SK-N-SH (cell line): ENCODE data around the gene SLC7A6OS. TPM values are rescaled to one million over a fixed set of nuclear protein-coding genes. Genes with fewer than 3 reads are reported as not detected.

ENCODE experiments used
- CTCF ChIA-PET: fragments of 300-600, 350-600 bp; formaldehyde crosslinking; extraction: SDS; loops from one replicate; lab custom pipeline; 2021; lab: Yijun Ruan, JAX
- POLR2A ChIA-PET: fragments of 350-600 bp; sonication (Branson Sonifier 250); formaldehyde crosslinking; extraction: SDS; loops from one replicate; lab custom pipeline; 2020; ENCODE audit warnings: antibody characterized with exemption, inconsistent platforms; lab: Yijun Ruan, JAX
- DNase-seq: peaks from one replicate; pipeline ENCODE4 v3.0.0; 2012
- H2AFZ ChIP-seq: fragments of 200-600 bp; sonication (generic); 2 replicates; pipeline ENCODE4 v1.8.1; 2016; ENCODE audit warnings: antibody characterized with exemption, mild to moderate bottlenecking, low read depth
- H3F3A ChIP-seq: fragments of 200-600 bp; sonication (generic); replicated peaks from 2 replicates; pipeline ENCODE3; 2016; ENCODE audit warnings: antibody characterized with exemption, mild to moderate bottlenecking; ENCODE audit not compliant: insufficient read depth
- H3K27ac ChIP-seq, 2 experiments: fragments of 200-500 bp in 1 of 2; fragments of 200-600 bp in 1 of 2; sonication (Bioruptor generic) in 1 of 2; sonication (generic), shearing (Covaris generic) in 1 of 2; 2 replicates each; pipeline versions ENCODE4 v1.5.1 to v1.6.1; 2014 to 2016; ENCODE audit warnings: low read depth in 2 of 2, inconsistent platforms in 1 of 2, low read length in 1 of 2, mild to moderate bottlenecking in 1 of 2, mixed read lengths in 1 of 2
- H3K27me3 ChIP-seq: fragments of 200-600 bp; sonication (generic), shearing (Covaris generic); 2 replicates; pipeline ENCODE4 v1.6.1; 2016; ENCODE audit warnings: mixed run types; ENCODE audit not compliant: insufficient read depth
- H3K36me3 ChIP-seq, 2 experiments: fragments of 200-500 bp in 1 of 2; fragments of 200-600 bp in 1 of 2; sonication (Bioruptor generic) in 1 of 2; sonication (generic) in 1 of 2; replicated peaks in 1 of 2; 2 replicates each; pipeline versions ENCODE3 to v1.5.1; 2014 to 2016; ENCODE audit warnings: low read length in 1 of 2, mild to moderate bottlenecking in 1 of 2; ENCODE audit not compliant: insufficient read depth in 2 of 2, control insufficient read depth in 1 of 2
- H3K4me1 ChIP-seq, 2 experiments: fragments of 200-500 bp in 1 of 2; fragments of 200-600 bp in 1 of 2; sonication (Bioruptor generic) in 1 of 2; sonication (generic), shearing (Covaris generic) in 1 of 2; 2 replicates each; pipeline versions ENCODE4 v1.5.1 to v1.6.1; 2014 to 2016; ENCODE audit warnings: low read depth in 1 of 2, low read length in 1 of 2, mixed run types in 1 of 2; ENCODE audit not compliant: insufficient read depth in 2 of 2, control insufficient read depth in 1 of 2
- H3K4me2 ChIP-seq: fragments of 200-600 bp; sonication (generic), shearing (Covaris generic); 2 replicates; pipeline ENCODE4 v1.6.1; 2017; ENCODE audit warnings: mixed run types
- H3K4me3 ChIP-seq, 2 experiments: fragments of 200-500 bp in 1 of 2; fragments of 200-600 bp in 1 of 2; sonication (Bioruptor generic) in 1 of 2; sonication (generic), shearing (Covaris generic) in 1 of 2; 2 replicates each; pipeline versions ENCODE4 v1.5.1 to v1.8.1; 2014 to 2016; ENCODE audit warnings: low read depth in 2 of 2, inconsistent platforms in 1 of 2, low read length in 1 of 2, mild to moderate bottlenecking in 1 of 2, mixed read lengths in 1 of 2, moderate library complexity in 1 of 2
- H3K79me2 ChIP-seq: fragments of 200-600 bp; sonication (generic); 2 replicates; pipeline ENCODE4 v1.8.1; 2017; ENCODE audit warnings: mild to moderate bottlenecking; ENCODE audit not compliant: insufficient read depth
- H3K9ac ChIP-seq: fragments of 200-600 bp; sonication (generic); 2 replicates; pipeline ENCODE4 v1.6.1; 2017; ENCODE audit warnings: mixed run types
- H3K9me2 ChIP-seq: fragments of 200-600 bp; sonication (generic); 2 replicates; pipeline ENCODE4 v1.6.1; 2017; ENCODE audit warnings: mixed run types
- H3K9me3 ChIP-seq: fragments of 200-600 bp; sonication (generic); 2 replicates; pipeline ENCODE4 v1.6.1; 2017; ENCODE audit warnings: mixed run types, mild to moderate bottlenecking, moderate library complexity
- H4K20me1 ChIP-seq: fragments of 200-600 bp; sonication (generic); 2 replicates; pipeline ENCODE4 v1.6.1; 2017; ENCODE audit warnings: mild to moderate bottlenecking, mixed run types; ENCODE audit not compliant: insufficient read depth
- CHD2 ChIP-seq: fragments of 150-350 bp; IDR thresholded peaks from 2 replicates; pipeline ENCODE4 v1.6.1; 2018; ENCODE audit warnings: low read length; ENCODE audit not compliant: partially characterized antibody
- ELF1 ChIP-seq: IDR thresholded peaks from 2 replicates; pipeline ENCODE4 v1.4.0; 2012
- EP300 ChIP-seq, 2 experiments: IDR thresholded peaks; 2 replicates each; pipeline versions ENCODE4 v1.4.0 to v1.6.1; 2012; ENCODE audit warnings: borderline replicate concordance in 1 of 2, low read depth in 1 of 2, low read length in 1 of 2
- FOXJ3 ChIP-seq: sonication (generic); formaldehyde crosslinking; IDR thresholded peaks from 2 replicates; pipeline ENCODE4 v1.5.1; 2020; ENCODE audit warnings: mild to moderate bottlenecking, missing genetic modification reagents
- FOXM1 ChIP-seq: IDR thresholded peaks from 2 replicates; pipeline ENCODE4 v1.4.0; 2012; ENCODE audit warnings: low read depth, mild to moderate bottlenecking
- GABPA ChIP-seq: IDR thresholded peaks from 2 replicates; pipeline ENCODE4 v1.4.0; 2012; ENCODE audit warnings: low read depth, mild to moderate bottlenecking
- GATA2 ChIP-seq: sonication (generic); formaldehyde crosslinking; IDR thresholded peaks from 2 replicates; pipeline ENCODE4 v1.5.0; 2020; ENCODE audit warnings: mild to moderate bottlenecking, missing genetic modification reagents
- MXI1 ChIP-seq: IDR thresholded peaks from 2 replicates; pipeline ENCODE4 v1.6.1; 2012; ENCODE audit warnings: mild to moderate bottlenecking, low read depth, low read length, improper control_type of control experiment
- PBX3 ChIP-seq: IDR thresholded peaks from 2 replicates; pipeline ENCODE4; 2012
- RFX5 ChIP-seq: IDR thresholded peaks from 2 replicates; pipeline ENCODE4 v1.6.1; 2012; ENCODE audit warnings: mild to moderate bottlenecking, improper control_type of control experiment, low read length
- RXRA ChIP-seq: IDR thresholded peaks from 2 replicates; pipeline ENCODE4 v1.4.0; 2012; ENCODE audit warnings: low read depth, mild to moderate bottlenecking, borderline replicate concordance
- SIN3A ChIP-seq: IDR thresholded peaks from 2 replicates; pipeline ENCODE4 v1.6.1; 2012; ENCODE audit warnings: low read depth, mild to moderate bottlenecking, low read length, moderate library complexity, borderline replicate concordance
- SMC3 ChIP-seq: IDR thresholded peaks from 2 replicates; pipeline ENCODE4 v1.6.1; 2012; ENCODE audit warnings: low read depth, low read length, improper control_type of control experiment
- TAF1 ChIP-seq: IDR thresholded peaks from 2 replicates; pipeline ENCODE4 v1.6.1; 2012; ENCODE audit warnings: low read depth, mild to moderate bottlenecking, low read length, moderate library complexity, borderline replicate concordance
- TEAD4 ChIP-seq: IDR thresholded peaks from 2 replicates; pipeline ENCODE4 v1.4.0; 2012; ENCODE audit warnings: mild to moderate bottlenecking, borderline replicate concordance; ENCODE audit not compliant: insufficient read depth
- USF1 ChIP-seq: IDR thresholded peaks from 2 replicates; pipeline ENCODE4 v1.4.0; 2012; ENCODE audit warnings: low read depth, borderline replicate concordance
- ZBTB33 ChIP-seq: IDR thresholded peaks from 2 replicates; pipeline ENCODE4 v1.4.0; 2012; ENCODE audit warnings: low read depth, borderline replicate concordance
- WGBS: methylation state at CpG from one replicate; pipeline ENCODE4 v1.1.6; 2017; ENCODE audit warnings: low lambda C conversion rate; 5-methylcytosine and 5-hydroxymethylcytosine counted together
- polyA plus RNA-seq, 3 experiments: library from polyadenylated mRNA; depleted of rRNA; stranded (reverse); fragments of >200 nt; gene quantifications; 2 replicates each; pipeline ENCODE4 v1.2.3, GENCODE V29; 2012
- TF ChIP-seq, protein P1 (sequence below): IDR thresholded peaks from 2 replicates; pipeline ENCODE4 v1.6.1; 2012; ENCODE audit warnings: mild to moderate bottlenecking, low read depth, low read length, moderate library complexity
- TF ChIP-seq, protein P2 (sequence below): fragments of 150-350 bp; IDR thresholded peaks from 2 replicates; pipeline ENCODE4 v1.6.1; 2017; ENCODE audit warnings: antibody characterized with exemption, low read length, low read depth, borderline replicate concordance

SLC7A6OS gene
- polyA plus RNA-seq, 1 of the 3 experiments (the other 2 are of a cell fraction), result 6.6 TPM

GRCh38 chr16:68253721-68254120 is 57.0 kb downstream of the SLC7A6OS start (continued):
- TF ChIP-seq TEAD4, result no peak

- 89% methylated on average over 5 of the region's 5 CpGs for WGBS
Observed at GRCh38 chr16:68252383-68252782, 58.4 kb downstream of the SLC7A6OS start.

More at GRCh38 chr16:68252383-68252782, 58.4 kb downstream of the SLC7A6OS start:
- TF ChIP-seq RFX5 (no peak), ELF1 (no peak), ZBTB33 (no peak), TAF1 (no peak), GABPA (no peak), GATA2 (CRISPR knock-in tag) (no peak), PBX3 (no peak), FOXM1 (no peak), FOXJ3 (CRISPR knock-in tag) (no peak), SMC3 (no peak), MXI1 (no peak), EP300 (IDR thresholded peaks at IDR 0.05; ENCODE audit: borderline replicate concordance in 1 of 2, low read depth in 1 of 2, low read length in 1 of 2) (no peak), USF1 (no peak), RXRA (no peak), TEAD4 (no peak), SIN3A (no peak), CHD2 (no peak)
- TF ChIP-seq, protein P1, sequence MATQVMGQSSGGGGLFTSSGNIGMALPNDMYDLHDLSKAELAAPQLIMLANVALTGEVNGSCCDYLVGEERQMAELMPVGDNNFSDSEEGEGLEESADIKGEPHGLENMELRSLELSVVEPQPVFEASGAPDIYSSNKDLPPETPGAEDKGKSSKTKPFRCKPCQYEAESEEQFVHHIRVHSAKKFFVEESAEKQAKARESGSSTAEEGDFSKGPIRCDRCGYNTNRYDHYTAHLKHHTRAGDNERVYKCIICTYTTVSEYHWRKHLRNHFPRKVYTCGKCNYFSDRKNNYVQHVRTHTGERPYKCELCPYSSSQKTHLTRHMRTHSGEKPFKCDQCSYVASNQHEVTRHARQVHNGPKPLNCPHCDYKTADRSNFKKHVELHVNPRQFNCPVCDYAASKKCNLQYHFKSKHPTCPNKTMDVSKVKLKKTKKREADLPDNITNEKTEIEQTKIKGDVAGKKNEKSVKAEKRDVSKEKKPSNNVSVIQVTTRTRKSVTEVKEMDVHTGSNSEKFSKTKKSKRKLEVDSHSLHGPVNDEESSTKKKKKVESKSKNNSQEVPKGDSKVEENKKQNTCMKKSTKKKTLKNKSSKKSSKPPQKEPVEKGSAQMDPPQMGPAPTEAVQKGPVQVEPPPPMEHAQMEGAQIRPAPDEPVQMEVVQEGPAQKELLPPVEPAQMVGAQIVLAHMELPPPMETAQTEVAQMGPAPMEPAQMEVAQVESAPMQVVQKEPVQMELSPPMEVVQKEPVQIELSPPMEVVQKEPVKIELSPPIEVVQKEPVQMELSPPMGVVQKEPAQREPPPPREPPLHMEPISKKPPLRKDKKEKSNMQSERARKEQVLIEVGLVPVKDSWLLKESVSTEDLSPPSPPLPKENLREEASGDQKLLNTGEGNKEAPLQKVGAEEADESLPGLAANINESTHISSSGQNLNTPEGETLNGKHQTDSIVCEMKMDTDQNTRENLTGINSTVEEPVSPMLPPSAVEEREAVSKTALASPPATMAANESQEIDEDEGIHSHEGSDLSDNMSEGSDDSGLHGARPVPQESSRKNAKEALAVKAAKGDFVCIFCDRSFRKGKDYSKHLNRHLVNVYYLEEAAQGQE, result no peak
- TF ChIP-seq, protein P2, sequence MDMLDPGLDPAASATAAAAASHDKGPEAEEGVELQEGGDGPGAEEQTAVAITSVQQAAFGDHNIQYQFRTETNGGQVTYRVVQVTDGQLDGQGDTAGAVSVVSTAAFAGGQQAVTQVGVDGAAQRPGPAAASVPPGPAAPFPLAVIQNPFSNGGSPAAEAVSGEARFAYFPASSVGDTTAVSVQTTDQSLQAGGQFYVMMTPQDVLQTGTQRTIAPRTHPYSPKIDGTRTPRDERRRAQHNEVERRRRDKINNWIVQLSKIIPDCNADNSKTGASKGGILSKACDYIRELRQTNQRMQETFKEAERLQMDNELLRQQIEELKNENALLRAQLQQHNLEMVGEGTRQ, result no peak
- ChIA-PET CTCF (interaction anchor here (0.9 to 9.0 kb wide), 5 partner anchors 10 to 159 kb away, joined by 3 to 92 read pairs (median 3); partner anchors contain the start of genes PRMT7, SLC7A6 and SLC7A6OS), POLR2A (no interaction called here)
- peaks cover 8 to 13% of the 10 kb centered on the region in 2 experiments for H3K36me3 ChIP-seq
- H3K9me2 ChIP-seq, result no peaks in the 10 kb centered on the region
- no peaks in the 10 kb centered on the region for H4K20me1 ChIP-seq
- H3K9ac ChIP-seq, result no peak overlapping the region
- no peak overlapping the region for H3K4me3 ChIP-seq
- peaks cover 0 to under 1% of the 10 kb centered on the region in 2 experiments; a peak in 2 of 4 replicates for H3K4me1 ChIP-seq
- no peak overlapping the region for H2AFZ ChIP-seq
- H3K27me3 ChIP-seq, result no peaks in the 10 kb centered on the region
- H3F3A ChIP-seq, result peaks cover 6% of the 10 kb centered on the region
- H3K79me2 ChIP-seq, result no peaks in the 10 kb centered on the region; the same call in none of the 2 replicates
- DNase-seq, result no peak
- H3K27ac ChIP-seq, result no peak overlapping the region
- H3K4me2 ChIP-seq, result no peak overlapping the region
- H3K9me3 ChIP-seq, result no peaks in the 10 kb centered on the region
